ENCODE results near the gene CES5A. TPM values are rescaled to one million over a fixed set of nuclear protein-coding genes. Genes with fewer than 3 reads are reported as not detected.
"Not testable (repeated sequence)": the region's sequence is repeated elsewhere in the genome, so short reads cannot be mapped to it uniquely, and the experiment has no call there.

The CES5A gene, protein sequence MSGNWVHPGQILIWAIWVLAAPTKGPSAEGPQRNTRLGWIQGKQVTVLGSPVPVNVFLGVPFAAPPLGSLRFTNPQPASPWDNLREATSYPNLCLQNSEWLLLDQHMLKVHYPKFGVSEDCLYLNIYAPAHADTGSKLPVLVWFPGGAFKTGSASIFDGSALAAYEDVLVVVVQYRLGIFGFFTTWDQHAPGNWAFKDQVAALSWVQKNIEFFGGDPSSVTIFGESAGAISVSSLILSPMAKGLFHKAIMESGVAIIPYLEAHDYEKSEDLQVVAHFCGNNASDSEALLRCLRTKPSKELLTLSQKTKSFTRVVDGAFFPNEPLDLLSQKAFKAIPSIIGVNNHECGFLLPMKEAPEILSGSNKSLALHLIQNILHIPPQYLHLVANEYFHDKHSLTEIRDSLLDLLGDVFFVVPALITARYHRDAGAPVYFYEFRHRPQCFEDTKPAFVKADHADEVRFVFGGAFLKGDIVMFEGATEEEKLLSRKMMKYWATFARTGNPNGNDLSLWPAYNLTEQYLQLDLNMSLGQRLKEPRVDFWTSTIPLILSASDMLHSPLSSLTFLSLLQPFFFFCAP
- polyA plus RNA-seq (2013, experiment 1 of 2; ENCODE audit: insufficient read length), result not detected
- polyA plus RNA-seq (2013, experiment 2 of 2; ENCODE audit: insufficient read length), result not detected

DNA sequence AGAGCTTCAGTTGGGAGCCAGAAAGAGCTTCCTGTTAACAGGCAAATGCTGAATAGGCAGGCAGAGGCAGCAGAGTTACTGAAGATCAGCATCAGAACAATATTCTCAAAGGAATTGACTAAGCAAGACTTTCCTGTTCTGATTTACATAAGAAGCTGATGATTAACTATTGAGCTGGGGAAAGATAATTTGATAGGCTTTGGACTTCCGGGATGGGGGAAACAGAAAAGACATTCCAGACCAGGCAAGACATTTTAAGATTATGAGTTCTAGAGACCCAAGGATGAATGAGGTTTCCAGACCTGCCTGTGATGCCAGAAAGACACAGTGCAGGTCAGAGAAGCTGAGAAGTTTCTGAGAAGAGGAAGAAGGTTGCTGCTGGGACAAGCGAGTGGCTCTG is at the start of gene CES5A:
CES5A (minus strand) TSS at position 101 of the 400 bp plus-strand sequence. CDS start 152 bp downstream, outside the sequence.
- no peak for DNase-seq

DNA sequence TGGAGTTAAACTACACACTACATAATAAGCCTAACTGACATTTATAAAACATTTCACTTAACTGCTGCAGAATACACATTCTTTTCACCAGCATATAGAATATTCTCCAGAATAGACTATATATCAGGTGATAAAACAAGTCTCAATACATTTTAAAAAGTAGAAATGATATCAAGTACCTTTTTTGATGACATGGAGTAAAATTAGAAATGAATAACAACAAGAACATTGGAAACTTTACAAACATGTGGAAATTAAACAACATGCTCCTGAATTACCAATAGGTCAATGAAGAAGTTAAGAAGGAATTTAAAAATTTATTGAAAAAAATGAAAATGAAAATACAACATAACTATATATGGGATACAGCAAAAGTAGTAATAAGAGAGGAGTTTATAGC is 47.5 kb upstream of the CES5A start:
- no peak for DNase-seq

- DNase-seq, result no peak
These were observed 42.4 kb upstream of the CES5A start for GRCh38 chr16:55917373-55918160.

DNA sequence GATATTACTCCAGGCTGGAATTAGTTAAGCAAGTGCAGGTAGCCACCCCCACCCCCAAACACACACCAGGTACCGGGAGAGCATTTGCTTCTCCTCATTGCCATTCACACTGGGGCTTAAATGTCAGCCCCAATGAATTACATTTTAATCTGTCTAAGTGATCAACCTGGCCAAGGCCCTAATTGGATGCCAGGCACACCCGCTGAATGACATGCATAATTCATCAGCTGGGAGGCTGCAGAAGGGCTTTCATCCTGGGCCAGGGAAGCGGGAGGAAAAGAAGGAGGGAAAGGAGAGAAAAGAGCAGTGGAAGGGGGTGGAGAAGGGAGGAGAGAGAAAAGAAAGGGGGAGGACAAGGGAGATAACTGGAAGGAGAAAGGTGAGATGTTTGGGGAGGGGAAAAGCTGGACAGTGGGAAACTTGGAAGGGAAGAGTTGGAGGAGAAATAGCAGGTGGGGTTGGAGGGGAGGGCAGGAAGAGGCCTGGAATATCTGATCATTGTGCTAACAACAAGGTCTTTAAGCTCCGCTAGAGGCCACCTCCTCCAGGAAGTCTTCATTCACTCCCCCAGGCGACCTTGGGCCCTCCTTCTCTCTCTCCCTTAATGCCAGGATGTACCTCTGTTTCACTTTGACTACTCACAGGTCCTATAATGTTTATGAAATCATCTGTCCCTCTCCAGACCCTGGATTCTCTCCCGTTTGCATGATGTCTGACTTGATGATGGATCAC is 40.1 kb upstream of the CES5A start:
- DNase-seq, result no peak

GRCh38 chr16:55914383-55914782 is 39.2 kb upstream of the CES5A start:
- no peak for DNase-seq

GRCh38 chr16:55913716-55914115 is 38.5 kb upstream of the CES5A start:
- DNase-seq, result no peak

DNA sequence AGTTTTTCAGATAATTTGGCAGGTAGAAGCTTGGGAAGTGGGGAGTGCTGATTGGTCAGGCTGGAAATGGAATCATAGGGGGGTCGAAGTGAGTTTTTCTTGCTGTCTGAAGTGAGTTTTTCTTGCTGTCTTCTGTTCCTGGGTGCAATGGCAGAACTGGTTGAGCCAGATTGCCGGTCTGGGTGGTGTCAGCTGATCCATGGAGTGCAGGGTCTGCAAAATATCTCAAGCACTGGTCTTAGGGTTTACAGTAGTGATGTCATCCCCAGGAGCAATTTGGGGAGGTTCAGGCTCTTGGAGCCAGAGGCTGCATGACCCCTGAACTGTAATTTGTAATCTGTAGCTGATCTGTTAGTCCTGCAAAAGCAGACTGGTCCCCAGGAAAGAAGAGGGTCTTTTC is 37.9 kb upstream of the CES5A start:
- not testable (repeated sequence) for DNase-seq

GRCh38 chr16:55912022-55912421 is 36.8 kb upstream of the CES5A start:
- DNase-seq, result no peak

GRCh38 chr16:55911616-55912015 is 36.4 kb upstream of the CES5A start:
- DNase-seq, result no peak

GRCh38 chr16:55909876-55910275 is 34.7 kb upstream of the CES5A start:
- no peak for DNase-seq

DNA sequence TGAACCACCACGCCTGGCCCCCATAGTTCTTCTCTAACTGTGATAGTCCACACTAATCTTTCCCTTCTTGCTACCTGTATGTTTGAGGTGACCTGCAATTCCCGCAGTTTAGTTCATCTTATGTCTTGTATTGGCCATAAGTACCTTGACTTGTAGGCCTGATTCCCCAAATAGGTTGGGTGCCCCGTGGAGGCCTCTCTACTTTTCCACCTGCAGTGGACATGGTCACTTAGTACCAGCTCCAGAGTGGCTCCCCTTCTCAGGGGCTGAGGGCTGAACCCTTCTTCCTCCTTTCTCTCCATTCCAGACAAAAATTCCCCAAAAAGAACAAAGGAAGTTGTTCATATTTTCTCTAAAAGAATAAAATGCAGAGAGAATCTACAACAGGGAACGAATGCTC is 33.5 kb upstream of the CES5A start:
- no peak for DNase-seq

DNA sequence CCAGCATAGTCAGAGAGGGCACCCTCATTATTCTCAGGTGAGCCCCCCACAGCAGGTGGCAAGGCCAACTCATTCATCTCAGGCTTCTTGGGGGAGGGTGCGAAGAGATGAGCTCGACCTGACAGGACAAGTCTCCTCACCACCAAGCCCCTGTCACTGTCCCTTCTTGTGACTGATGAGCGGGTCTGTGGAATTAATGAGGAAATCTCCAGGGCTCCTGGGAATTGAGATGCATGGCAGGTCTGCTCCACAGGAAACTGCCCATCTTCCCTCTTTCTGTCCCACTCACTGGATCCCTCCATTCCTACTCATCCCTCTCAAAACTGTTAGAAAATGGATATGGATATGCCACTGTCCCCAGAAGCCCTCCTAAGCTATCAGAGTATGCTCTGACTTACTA is 32.5 kb upstream of the CES5A start:
- no peak for DNase-seq

GRCh38 chr16:55906123-55906522 is 30.9 kb upstream of the CES5A start:
- no peak for DNase-seq

DNA sequence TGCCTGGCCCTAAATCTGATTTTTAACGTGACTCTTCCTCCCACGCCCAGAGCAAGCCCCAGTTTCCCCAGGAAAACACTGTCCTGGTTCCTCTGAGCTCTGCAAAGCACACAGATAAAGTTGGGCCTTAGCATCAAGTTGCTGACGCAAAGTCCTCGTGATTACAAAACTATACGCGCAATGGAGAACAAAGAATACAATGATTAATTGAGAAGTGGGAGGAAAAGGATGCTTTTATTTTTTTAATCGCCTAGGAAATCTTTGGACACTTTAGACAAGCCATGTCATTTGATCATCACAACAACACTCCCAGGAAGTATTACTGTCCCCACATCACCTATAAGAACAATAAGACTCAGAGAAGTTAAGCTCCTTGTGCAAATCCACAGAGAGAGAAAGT is 30.5 kb upstream of the CES5A start:
- no peak for DNase-seq

DNA sequence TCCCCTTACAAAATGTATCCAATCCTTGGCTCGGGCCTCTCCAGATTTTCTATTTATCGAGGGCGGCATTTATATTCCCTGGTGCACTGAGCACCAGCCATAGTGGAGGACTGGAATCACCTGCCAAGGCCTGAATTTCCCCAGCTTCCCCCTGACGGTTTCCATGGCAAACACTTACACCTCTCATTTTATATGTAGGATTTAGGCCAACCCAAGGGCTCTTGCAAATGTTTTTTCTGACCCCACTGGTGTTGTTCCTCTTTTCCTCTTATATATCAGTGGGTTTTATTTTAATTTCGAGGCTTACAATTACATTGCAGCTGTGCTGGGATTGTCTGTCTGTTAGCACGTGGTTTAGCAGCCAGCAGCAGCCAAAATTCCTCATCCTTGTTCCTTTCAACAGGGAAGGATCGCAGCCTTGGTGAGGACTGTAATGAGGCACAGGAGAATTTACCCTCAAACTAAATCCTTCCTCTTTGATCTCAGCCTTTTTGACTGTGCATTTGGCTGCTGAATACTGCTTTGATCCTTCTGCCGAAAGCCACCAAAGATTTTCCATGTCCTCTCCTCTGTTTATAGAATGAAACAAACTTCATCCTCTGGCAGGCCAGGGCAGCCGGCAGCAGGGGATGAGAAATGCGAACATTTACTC is 26.5 kb upstream of the CES5A start:
- no peak for DNase-seq

- DNase-seq, result no peak
These were observed 25.6 kb upstream of the CES5A start for GRCh38 chr16:55900616-55901393.

- no peak for DNase-seq
These were observed 24.7 kb upstream of the CES5A start for GRCh38 chr16:55899857-55900256.

GRCh38 chr16:55898592-55898991 is 23.4 kb upstream of the CES5A start:
- no peak for DNase-seq

DNA sequence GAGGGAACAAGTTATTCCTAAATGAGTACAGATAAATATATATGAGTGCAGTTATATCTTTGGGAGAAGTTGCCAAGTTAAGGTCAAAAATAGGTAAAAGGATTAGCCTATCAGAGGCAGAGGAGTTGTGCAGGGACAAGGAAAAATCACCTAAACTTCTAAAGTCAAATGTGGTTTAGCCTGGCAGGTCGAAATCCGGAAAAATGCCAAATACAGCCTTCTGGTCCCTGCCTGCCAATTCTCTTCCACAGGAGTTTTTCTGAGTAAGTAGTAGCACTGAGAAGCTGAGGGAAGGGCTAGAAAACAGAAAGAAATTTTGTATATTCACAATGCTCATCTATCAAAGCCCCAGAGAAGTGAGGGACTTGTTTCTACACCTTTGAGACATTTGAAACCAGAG is 17.6 kb upstream of the CES5A start:
- no peak for DNase-seq

DNA sequence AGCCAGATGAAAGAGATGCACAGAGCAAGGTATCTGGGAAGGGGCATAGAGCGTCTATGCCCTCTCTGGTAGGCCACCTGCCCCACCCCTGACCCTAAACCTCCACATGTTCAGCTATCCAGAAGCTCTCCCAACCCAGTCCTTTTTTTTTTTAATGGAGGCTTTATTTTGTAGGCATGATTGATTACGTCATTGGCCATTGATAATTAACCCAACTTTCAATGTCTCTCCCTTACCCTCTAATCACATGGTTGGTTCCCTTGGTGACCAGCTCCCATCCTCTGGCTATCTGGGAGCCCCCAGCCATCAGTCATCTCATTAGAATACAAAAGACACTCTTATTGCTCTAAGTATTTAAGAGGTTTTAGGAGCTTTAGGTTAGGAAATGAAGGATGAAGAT is 14.3 kb upstream of the CES5A start:
- DNase-seq, result no peak

DNA sequence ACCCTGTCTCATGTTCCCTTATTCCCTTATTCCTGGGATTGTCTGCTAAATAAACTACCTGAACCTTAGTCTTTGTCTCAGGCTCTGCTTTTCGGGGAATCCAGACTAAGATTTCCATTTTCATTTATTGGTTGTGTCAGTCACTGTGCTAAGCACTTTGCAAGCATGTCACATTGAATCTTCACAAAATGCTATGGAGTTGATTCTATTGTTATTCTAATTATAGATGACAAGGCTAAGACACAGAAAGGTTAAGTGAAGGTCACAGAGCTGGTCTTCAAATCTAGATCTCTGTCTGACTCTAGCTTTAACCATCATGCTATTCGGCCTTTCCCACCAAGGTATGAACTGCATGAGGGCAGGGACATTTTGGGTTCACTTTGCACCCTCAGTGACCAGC is 13.4 kb upstream of the CES5A start:
- DNase-seq, result no peak

All from fibroblast of skin of abdomen (primary cell).